Type B pancreatic cell (in vitro differentiated cells): ENCODE results near the gene ANKRD29. TPM values are rescaled to one million over a fixed set of nuclear protein-coding genes. Genes with fewer than 3 reads are reported as not detected.

ENCODE experiments used
- DNase-seq: peaks from one replicate; pipeline ENCODE4 v3.0.0; 2021; ENCODE audit warnings: mixed read lengths; ENCODE audit not compliant: unreplicated experiment; ENCODE audit errors: extremely low spot score
- H3K27ac Mint-ChIP-seq: 2 replicates; pipeline ENCODE4 v1.8.0; 2021; ENCODE audit warnings: mild to moderate bottlenecking, mixed read lengths
- H3K27me3 Mint-ChIP-seq: 2 replicates; pipeline ENCODE4 v1.8.0; 2021; ENCODE audit warnings: mixed read lengths
- H3K36me3 Mint-ChIP-seq: 2 replicates; pipeline ENCODE4 v1.8.0; 2021; ENCODE audit warnings: mixed read lengths
- H3K4me1 Mint-ChIP-seq: one replicate; pipeline ENCODE4 v1.8.0; 2021; ENCODE audit warnings: mixed read lengths; ENCODE audit not compliant: unreplicated experiment
- H3K4me3 Mint-ChIP-seq: 2 replicates; pipeline ENCODE4 v1.8.0; 2021; ENCODE audit warnings: mild to moderate bottlenecking, mixed read lengths
- H3K9me3 Mint-ChIP-seq: 2 replicates; pipeline ENCODE4 v1.8.0; 2021; ENCODE audit warnings: mixed read lengths
- total RNA-seq: library from RNA; stranded (reverse); gene quantifications from 2 replicates; pipeline ENCODE4 v1.2.1, GENCODE V29; 2021; ENCODE audit warnings: low replicate concordance
- TF ChIP-seq, protein P1 (sequence below): fragments of 200-600 bp; sonication (generic); conservative IDR thresholded peaks from 2 replicates; pipeline ENCODE4 v1.5.0; 2021; ENCODE audit warnings: antibody characterized with exemption, mild to moderate bottlenecking

The ANKRD29 gene
- total RNA-seq, 1 donor from 2014 or later = 3.5 TPM

DNA sequence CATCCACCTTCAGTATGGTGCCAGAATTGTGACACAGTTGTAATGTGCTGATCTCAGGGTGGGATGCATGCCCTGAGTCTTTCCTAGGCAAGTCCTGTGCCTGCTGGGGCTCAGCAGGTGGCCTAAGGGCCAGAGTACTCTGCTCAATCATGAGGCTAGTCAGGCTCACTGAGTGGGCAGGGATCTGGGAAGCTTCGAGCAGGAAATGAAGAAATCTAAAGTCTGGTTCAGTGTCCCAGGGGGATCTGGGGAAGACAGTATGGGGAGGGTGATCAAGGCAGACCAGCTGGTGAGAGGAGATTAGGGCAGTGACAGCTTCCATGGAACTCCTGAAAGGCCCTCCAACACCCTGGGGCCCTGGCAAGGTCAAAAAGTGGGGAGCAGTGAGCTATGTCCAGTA, 8.9 kb upstream of the ANKRD29 start:
- Mint-ChIP-seq H3K36me3 (no peaks in the 10 kb centered on the region), H3K4me3 (no peak overlapping the region), H3K4me1 (no peaks in the 10 kb centered on the region), H3K27ac (no peak overlapping the region), H3K9me3 (no peaks in the 10 kb centered on the region), H3K27me3 (peaks cover 19% of the 10 kb centered on the region)
- TF ChIP-seq, protein P1, sequence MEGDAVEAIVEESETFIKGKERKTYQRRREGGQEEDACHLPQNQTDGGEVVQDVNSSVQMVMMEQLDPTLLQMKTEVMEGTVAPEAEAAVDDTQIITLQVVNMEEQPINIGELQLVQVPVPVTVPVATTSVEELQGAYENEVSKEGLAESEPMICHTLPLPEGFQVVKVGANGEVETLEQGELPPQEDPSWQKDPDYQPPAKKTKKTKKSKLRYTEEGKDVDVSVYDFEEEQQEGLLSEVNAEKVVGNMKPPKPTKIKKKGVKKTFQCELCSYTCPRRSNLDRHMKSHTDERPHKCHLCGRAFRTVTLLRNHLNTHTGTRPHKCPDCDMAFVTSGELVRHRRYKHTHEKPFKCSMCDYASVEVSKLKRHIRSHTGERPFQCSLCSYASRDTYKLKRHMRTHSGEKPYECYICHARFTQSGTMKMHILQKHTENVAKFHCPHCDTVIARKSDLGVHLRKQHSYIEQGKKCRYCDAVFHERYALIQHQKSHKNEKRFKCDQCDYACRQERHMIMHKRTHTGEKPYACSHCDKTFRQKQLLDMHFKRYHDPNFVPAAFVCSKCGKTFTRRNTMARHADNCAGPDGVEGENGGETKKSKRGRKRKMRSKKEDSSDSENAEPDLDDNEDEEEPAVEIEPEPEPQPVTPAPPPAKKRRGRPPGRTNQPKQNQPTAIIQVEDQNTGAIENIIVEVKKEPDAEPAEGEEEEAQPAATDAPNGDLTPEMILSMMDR = no peak
- no peak for DNase-seq

DNA sequence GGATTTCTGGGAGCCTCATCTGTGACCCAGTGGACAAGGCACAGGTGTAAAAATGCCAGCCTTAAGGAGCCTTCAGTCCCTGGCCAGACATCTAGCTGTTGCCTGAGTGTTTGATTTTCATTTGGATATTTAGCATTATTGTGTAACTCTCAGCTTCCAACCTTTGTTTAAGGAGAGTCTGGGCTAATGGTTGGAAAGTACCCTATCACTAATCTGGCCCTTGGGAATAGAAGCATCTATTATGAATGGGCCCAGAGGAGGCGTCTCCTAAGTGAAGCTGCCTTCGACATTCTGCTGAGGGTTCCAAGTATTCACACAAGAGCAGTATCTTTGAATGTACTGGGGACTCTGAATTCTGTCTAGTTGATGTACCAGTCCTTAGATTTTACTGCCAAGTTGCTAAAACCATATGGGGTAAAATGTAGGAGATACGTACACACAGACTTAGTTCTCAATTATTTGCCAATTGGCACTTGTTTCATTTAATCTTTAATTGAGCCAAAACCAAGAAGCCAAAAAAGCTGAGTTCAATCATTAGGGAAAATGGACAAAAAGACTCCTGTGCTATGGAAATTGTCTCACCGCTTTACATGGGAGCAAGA, 7.2 kb upstream of the ANKRD29 start:
- Mint-ChIP-seq H3K36me3 (no peaks in the 10 kb centered on the region), H3K9me3 (no peaks in the 10 kb centered on the region), H3K27ac (no peak overlapping the region), H3K4me1 (no peaks in the 10 kb centered on the region), H3K4me3 (no peak overlapping the region), H3K27me3 (peaks cover 26% of the 10 kb centered on the region)
- TF ChIP-seq, protein P1 = no peak
- DNase-seq = no peak

DNA sequence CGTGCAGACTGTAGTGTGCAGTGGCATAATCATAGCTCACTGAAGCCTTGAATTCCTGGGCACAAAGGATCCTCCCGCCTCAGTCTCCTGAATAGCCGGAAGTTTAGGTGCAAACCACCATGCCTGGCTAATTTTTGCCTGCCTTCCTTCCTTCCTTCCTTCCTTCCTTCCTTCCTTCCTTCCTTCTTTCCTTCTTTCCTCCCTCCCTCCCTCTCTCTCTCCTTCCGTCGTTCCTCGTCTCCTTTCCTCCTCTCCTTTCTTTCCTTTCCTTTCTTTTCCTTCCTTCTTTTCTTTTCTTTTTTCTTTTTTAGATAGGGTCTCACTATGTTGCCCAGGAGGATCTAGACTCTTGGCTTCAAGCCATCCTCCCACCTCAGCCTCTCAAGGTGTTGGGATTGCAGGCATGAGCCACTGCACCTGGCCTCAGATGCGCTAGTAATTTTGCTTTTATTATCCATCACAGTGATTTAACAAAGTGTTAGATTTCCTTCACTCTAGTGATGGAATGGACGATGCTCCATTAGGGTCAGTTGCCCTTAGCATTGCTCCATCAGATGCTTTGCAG, 6.6 kb upstream of the ANKRD29 start:
- Mint-ChIP-seq H3K36me3 (no peaks in the 10 kb centered on the region), H3K27me3 (peaks cover 33% of the 10 kb centered on the region), H3K4me3 (no peak overlapping the region), H3K9me3 (no peaks in the 10 kb centered on the region), H3K4me1 (no peaks in the 10 kb centered on the region), H3K27ac (no peak overlapping the region)
- TF ChIP-seq, protein P1 = no peak
- DNase-seq = no peak

DNA sequence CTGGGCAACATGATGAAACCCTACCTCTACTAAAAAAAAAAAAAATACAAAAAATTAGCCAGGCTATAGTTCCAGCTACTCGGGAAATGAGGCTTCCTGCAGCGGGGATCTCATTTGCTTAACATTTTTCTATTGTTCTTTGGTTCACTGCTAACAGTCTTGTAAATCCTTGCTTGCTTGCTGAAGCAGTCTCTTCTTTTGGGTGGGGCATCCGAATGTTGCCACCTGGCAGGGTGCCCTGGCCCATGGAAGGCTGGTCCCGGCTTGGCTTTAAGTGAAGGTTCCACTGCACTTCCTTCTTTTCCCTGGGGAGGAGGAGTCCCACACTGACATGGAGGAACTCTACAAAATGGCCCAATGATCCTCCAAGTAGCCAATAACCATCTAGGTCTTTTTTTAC, 6.0 kb upstream of the ANKRD29 start:
- H3K27me3 Mint-ChIP-seq = peaks cover 33% of the 10 kb centered on the region
- H3K27ac Mint-ChIP-seq = no peak overlapping the region
- no peak for DNase-seq
- no peaks in the 10 kb centered on the region for H3K36me3 Mint-ChIP-seq
- H3K4me1 Mint-ChIP-seq = no peaks in the 10 kb centered on the region
- TF ChIP-seq, protein P1 = no peak
- no peak overlapping the region for H3K4me3 Mint-ChIP-seq
- no peaks in the 10 kb centered on the region for H3K9me3 Mint-ChIP-seq

DNA sequence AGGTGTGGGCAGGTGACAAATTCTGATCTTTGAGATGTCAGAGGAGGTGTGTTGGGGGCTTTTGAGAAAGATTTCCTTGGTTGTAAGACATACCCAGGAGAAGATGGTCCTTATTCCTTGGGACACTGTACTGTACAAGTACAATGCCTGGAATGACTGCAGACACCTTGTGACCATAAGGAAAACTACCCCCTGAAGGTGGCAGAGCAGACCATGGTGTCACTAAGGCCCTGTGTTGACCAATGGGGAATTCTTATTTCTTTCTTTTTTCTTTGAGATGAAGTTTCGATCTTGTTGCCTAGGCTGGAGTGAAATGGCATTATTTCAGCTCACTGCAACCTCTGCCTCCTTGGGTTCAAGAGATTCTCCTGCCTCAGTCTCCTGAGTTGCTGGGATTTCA, 4.4 kb upstream of the ANKRD29 start:
- Mint-ChIP-seq H3K9me3 (no peaks in the 10 kb centered on the region), H3K4me1 (peaks cover 8% of the 10 kb centered on the region), H3K36me3 (no peaks in the 10 kb centered on the region), H3K27me3 (peaks cover 40% of the 10 kb centered on the region), H3K4me3 (no peak overlapping the region), H3K27ac (no peak overlapping the region)
- TF ChIP-seq, protein P1 = no peak
- no peak for DNase-seq
